Left kidney (tissue), 2 donors: Measurements from ENCODE around the gene GALR3. TPM values are rescaled to one million over a fixed set of nuclear protein-coding genes. Genes with fewer than 3 reads are reported as not detected.

Source experiments
- DNase-seq: peaks from one replicate; pipeline ENCODE4 v3.0.0-alpha.2; 2013
- polyA plus RNA-seq: library from polyadenylated mRNA; unstranded; fragments of 120-200 nt; gene quantifications from one replicate; pipeline ENCODE4 v1.2.1, GENCODE V29; 2013; ENCODE audit not compliant: insufficient read length

The GALR3 gene
- polyA plus RNA-seq, 1 donor = not detected

- DNase-seq = no peak
Observed at GRCh38 chr22:37870273-37870672, 47.1 kb downstream of the GALR3 start.

Other genes starting within 250 kb of the GALR3 start
- 34.6 TPM for gene LGALS2, start 243.3 kb upstream of the GALR3 start, polyA plus RNA-seq
- 69.4 TPM for gene GGA1, start 214.5 kb upstream of the GALR3 start, polyA plus RNA-seq
- 27.1 TPM for gene SH3BP1, start 183.7 kb upstream of the GALR3 start, polyA plus RNA-seq
- 15.4 TPM for gene PDXP, start 164.7 kb upstream of the GALR3 start, polyA plus RNA-seq
- gene LGALS1, start 147.7 kb upstream of the GALR3 start, polyA plus RNA-seq = 326 TPM
- gene NOL12, start 137.0 kb upstream of the GALR3 start, polyA plus RNA-seq = 19.9 TPM
- 62.9 TPM for gene TRIOBP, start 126.3 kb upstream of the GALR3 start, polyA plus RNA-seq
- 13.5 TPM for gene GCAT, start 15.4 kb upstream of the GALR3 start, polyA plus RNA-seq
- 27.8 TPM for gene ANKRD54, start 21.0 kb downstream of the GALR3 start, polyA plus RNA-seq
- 1,085 TPM for gene EIF3L, start 26.0 kb downstream of the GALR3 start, polyA plus RNA-seq
- 26.2 TPM for gene MICALL1, start 82.9 kb downstream of the GALR3 start, polyA plus RNA-seq
- gene C22orf23, start 130.2 kb downstream of the GALR3 start, polyA plus RNA-seq = 5.9 TPM
- 61.8 TPM for gene POLR2F, start 130.3 kb downstream of the GALR3 start, polyA plus RNA-seq
- gene SOX10, start 161.2 kb downstream of the GALR3 start, polyA plus RNA-seq = 1.3 TPM
- gene PICK1, start 234.0 kb downstream of the GALR3 start, polyA plus RNA-seq = 37.2 TPM